Neural cell (in vitro differentiated cells): ENCODE data around the gene VWA5B1. TPM values are rescaled to one million over a fixed set of nuclear protein-coding genes. Genes with fewer than 3 reads are reported as not detected.

ENCODE experiments used
- H2AFZ ChIP-seq: fragments of 200-600, 300-800 bp; sonication (generic), shearing (Covaris generic); 2 replicates; pipeline ENCODE4 v1.6.0; 2014; ENCODE audit warnings: low read depth, mild to moderate bottlenecking, antibody characterized with exemption, low read length, moderate library complexity
- H3F3A ChIP-seq: fragments of 200-600 bp; shearing (Covaris generic); 2 replicates; pipeline ENCODE4 v1.6.1; 2016; ENCODE audit warnings: mild to moderate bottlenecking, moderate library complexity, mixed read lengths, antibody characterized with exemption, low read length; ENCODE audit not compliant: insufficient read depth, poor library complexity, severe bottlenecking
- H3K27ac ChIP-seq: fragments of 200-600, 300-800 bp; sonication (generic), shearing (Covaris generic); 2 replicates; pipeline ENCODE4 v1.5.1; 2014; ENCODE audit warnings: mild to moderate bottlenecking, low read length, moderate library complexity
- H3K27me3 ChIP-seq: fragments of 300-800, 200-600 bp; sonication (generic), shearing (Covaris generic); 2 replicates; pipeline ENCODE4 v1.6.0; 2014; ENCODE audit warnings: mild to moderate bottlenecking, low read depth, low read length, moderate library complexity; ENCODE audit not compliant: insufficient read depth
- H3K36me3 ChIP-seq: fragments of 300-800, 200-600 bp; sonication (generic), shearing (Covaris generic); 2 replicates; pipeline ENCODE4 v1.5.1; 2014; ENCODE audit warnings: mild to moderate bottlenecking, antibody characterized with exemption, low read length, moderate library complexity; ENCODE audit not compliant: insufficient read depth
- H3K4me2 ChIP-seq: fragments of 300-800, 200-600 bp; sonication (generic), shearing (Covaris generic); 2 replicates; pipeline ENCODE4 v1.6.0; 2014; ENCODE audit warnings: mild to moderate bottlenecking, low read length
- H3K4me3 ChIP-seq: fragments of 300-800, 200-600 bp; sonication (generic), shearing (Covaris generic); 2 replicates; pipeline ENCODE4 v1.5.1; 2014; ENCODE audit warnings: mild to moderate bottlenecking, low read length, moderate library complexity
- H3K79me2 ChIP-seq: fragments of 200-600 bp; shearing (Covaris generic); replicated peaks from 2 replicates; pipeline ENCODE4 v1.6.0; 2014; ENCODE audit warnings: mild to moderate bottlenecking, low read length, moderate library complexity; ENCODE audit not compliant: insufficient read depth
- H3K9ac ChIP-seq: fragments of 300-800, 200-600 bp; sonication (generic), shearing (Covaris generic); 2 replicates; pipeline ENCODE4 v1.6.1; 2016; ENCODE audit warnings: mild to moderate bottlenecking, low read length, mixed read lengths
- H3K9me2 ChIP-seq: fragments of 200-600 bp; shearing (Covaris generic); 2 replicates; pipeline ENCODE4 v1.6.1; 2016; ENCODE audit warnings: mild to moderate bottlenecking, low read length, mixed read lengths; ENCODE audit not compliant: insufficient read depth
- H3K9me3 ChIP-seq: fragments of 200-600, 300-800 bp; sonication (generic), shearing (Covaris generic); 2 replicates; pipeline ENCODE4 v1.6.1; 2016; ENCODE audit warnings: mild to moderate bottlenecking, mixed run types, low read length, moderate library complexity, mixed read lengths
- H4K20me1 ChIP-seq: fragments of 200-600 bp; shearing (Covaris generic); 2 replicates; pipeline ENCODE4 v1.6.1; 2016; ENCODE audit warnings: mild to moderate bottlenecking, mixed run types; ENCODE audit not compliant: insufficient read depth
- EP300 ChIP-seq: fragments of 450-650 bp; conservative IDR thresholded peaks from 2 replicates; pipeline ENCODE4 v1.6.1; 2014; ENCODE audit warnings: antibody characterized with exemption, mild to moderate bottlenecking, moderate library complexity; ENCODE audit not compliant: poor library complexity, severe bottlenecking
- EZH2 ChIP-seq: fragments of 200-600, 300-800 bp; shearing (Covaris generic), sonication (generic); IDR thresholded peaks from 2 replicates; pipeline ENCODE4 v1.6.1; 2014; ENCODE audit warnings: antibody characterized with exemption, low read length, borderline replicate concordance, mild to moderate bottlenecking; ENCODE audit not compliant: insufficient read depth, poor library complexity, severe bottlenecking
- MXI1 ChIP-seq: fragments of 450-650 bp; conservative IDR thresholded peaks from 2 replicates; pipeline ENCODE4 v1.6.1; 2014; ENCODE audit warnings: antibody characterized with exemption, mild to moderate bottlenecking; ENCODE audit not compliant: poor library complexity, severe bottlenecking
- POLR2AphosphoS5 ChIP-seq: IDR thresholded peaks from 2 replicates; pipeline ENCODE4 v1.6.1; 2012
- RAD21 ChIP-seq: fragments of 450-650 bp; conservative IDR thresholded peaks from 2 replicates; pipeline ENCODE4 v1.6.1; 2014; ENCODE audit warnings: antibody characterized with exemption, mild to moderate bottlenecking, moderate library complexity
- SMC3 ChIP-seq: fragments of 450-650 bp; conservative IDR thresholded peaks from 2 replicates; pipeline ENCODE4 v1.6.1; 2014; ENCODE audit warnings: antibody characterized with exemption, mild to moderate bottlenecking, moderate library complexity; ENCODE audit not compliant: poor library complexity
- TAF1 ChIP-seq: IDR thresholded peaks from 2 replicates; pipeline ENCODE4 v1.6.1; 2012; ENCODE audit warnings: low read depth
- polyA plus RNA-seq: library from polyadenylated mRNA; depleted of rRNA; stranded (reverse); fragments of >200 nt; gene quantifications from 2 replicates; pipeline ENCODE4 v1.2.3, GENCODE V29; 2014
- TF ChIP-seq, protein P1 (sequence below): IDR thresholded peaks from 2 replicates; pipeline ENCODE4 v1.6.1; 2012; ENCODE audit warnings: borderline replicate concordance
- TF ChIP-seq, protein P2 (sequence below): fragments of 450-650 bp; IDR thresholded peaks from 2 replicates; pipeline ENCODE4 v1.5.1; 2014; ENCODE audit warnings: antibody characterized with exemption, mild to moderate bottlenecking, moderate library complexity; ENCODE audit not compliant: poor library complexity, severe bottlenecking

Gene VWA5B1
- polyA plus RNA-seq, 1 donor from 2014 or later: 0.27 TPM

DNA sequence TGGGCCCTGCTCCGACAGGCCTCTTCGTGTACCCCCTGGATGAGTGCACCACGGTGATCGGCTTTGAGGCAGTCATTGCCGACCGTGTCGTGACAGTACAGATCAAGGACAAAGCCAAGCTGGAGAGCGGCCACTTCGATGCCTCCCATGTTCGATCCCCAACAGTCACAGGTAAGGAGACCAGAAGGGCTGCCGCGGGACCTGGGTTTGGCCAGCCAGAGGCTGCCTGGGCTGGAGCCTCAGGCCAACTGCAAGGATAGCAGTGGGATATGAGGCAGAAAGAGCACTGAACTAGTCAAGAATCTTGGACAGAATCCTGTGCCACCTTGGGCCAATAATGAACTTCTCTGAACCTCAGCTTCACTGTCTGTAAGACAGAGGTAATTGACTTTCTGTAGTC, 22.1 kb downstream of the VWA5B1 start:
- no peak overlapping the region for H2AFZ ChIP-seq
- H3K27me3 ChIP-seq: no peaks in the 10 kb centered on the region
- H3F3A ChIP-seq: no peaks in the 10 kb centered on the region
- no peaks in the 10 kb centered on the region for H4K20me1 ChIP-seq
- H3K79me2 ChIP-seq: no peaks in the 10 kb centered on the region
- H3K4me3 ChIP-seq: no peak overlapping the region
- no peak overlapping the region for H3K9ac ChIP-seq
- H3K27ac ChIP-seq: no peak overlapping the region
- no peaks in the 10 kb centered on the region for H3K9me3 ChIP-seq
- H3K4me2 ChIP-seq: no peak overlapping the region
- TF ChIP-seq EZH2 (no peak), MXI1 (no peak), POLR2AphosphoS5 (no peak), EP300 (no peak), SMC3 (no peak), RAD21 (no peak)
- TF ChIP-seq, protein P1, sequence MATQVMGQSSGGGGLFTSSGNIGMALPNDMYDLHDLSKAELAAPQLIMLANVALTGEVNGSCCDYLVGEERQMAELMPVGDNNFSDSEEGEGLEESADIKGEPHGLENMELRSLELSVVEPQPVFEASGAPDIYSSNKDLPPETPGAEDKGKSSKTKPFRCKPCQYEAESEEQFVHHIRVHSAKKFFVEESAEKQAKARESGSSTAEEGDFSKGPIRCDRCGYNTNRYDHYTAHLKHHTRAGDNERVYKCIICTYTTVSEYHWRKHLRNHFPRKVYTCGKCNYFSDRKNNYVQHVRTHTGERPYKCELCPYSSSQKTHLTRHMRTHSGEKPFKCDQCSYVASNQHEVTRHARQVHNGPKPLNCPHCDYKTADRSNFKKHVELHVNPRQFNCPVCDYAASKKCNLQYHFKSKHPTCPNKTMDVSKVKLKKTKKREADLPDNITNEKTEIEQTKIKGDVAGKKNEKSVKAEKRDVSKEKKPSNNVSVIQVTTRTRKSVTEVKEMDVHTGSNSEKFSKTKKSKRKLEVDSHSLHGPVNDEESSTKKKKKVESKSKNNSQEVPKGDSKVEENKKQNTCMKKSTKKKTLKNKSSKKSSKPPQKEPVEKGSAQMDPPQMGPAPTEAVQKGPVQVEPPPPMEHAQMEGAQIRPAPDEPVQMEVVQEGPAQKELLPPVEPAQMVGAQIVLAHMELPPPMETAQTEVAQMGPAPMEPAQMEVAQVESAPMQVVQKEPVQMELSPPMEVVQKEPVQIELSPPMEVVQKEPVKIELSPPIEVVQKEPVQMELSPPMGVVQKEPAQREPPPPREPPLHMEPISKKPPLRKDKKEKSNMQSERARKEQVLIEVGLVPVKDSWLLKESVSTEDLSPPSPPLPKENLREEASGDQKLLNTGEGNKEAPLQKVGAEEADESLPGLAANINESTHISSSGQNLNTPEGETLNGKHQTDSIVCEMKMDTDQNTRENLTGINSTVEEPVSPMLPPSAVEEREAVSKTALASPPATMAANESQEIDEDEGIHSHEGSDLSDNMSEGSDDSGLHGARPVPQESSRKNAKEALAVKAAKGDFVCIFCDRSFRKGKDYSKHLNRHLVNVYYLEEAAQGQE: no peak
- TF ChIP-seq, protein P2, sequence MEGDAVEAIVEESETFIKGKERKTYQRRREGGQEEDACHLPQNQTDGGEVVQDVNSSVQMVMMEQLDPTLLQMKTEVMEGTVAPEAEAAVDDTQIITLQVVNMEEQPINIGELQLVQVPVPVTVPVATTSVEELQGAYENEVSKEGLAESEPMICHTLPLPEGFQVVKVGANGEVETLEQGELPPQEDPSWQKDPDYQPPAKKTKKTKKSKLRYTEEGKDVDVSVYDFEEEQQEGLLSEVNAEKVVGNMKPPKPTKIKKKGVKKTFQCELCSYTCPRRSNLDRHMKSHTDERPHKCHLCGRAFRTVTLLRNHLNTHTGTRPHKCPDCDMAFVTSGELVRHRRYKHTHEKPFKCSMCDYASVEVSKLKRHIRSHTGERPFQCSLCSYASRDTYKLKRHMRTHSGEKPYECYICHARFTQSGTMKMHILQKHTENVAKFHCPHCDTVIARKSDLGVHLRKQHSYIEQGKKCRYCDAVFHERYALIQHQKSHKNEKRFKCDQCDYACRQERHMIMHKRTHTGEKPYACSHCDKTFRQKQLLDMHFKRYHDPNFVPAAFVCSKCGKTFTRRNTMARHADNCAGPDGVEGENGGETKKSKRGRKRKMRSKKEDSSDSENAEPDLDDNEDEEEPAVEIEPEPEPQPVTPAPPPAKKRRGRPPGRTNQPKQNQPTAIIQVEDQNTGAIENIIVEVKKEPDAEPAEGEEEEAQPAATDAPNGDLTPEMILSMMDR: no peak
- H3K36me3 ChIP-seq: no peaks in the 10 kb centered on the region
- H3K9me2 ChIP-seq: no peaks in the 10 kb centered on the region

DNA sequence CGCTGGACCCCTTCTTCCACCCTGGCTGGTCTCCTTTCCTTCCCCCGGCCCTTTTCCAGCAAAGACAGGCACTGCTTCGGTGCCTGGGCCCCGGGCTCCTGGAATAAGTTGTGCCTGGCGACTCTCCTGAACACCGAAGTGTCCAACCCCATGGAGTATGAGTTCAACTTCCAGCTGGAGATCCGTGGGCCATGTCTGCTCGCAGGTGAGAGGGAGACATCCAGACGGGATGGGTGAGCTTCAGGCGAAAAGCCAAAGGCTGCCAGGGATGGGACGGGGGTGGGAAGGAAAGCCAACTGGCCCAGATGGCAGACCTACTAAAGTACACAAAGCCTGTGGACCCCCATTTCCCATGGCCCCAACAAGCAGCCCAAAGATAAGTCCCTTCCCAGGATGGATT, 26.8 kb downstream of the VWA5B1 start:
- Histone ChIP-seq H2AFZ (no peak overlapping the region), H3K27me3 (no peaks in the 10 kb centered on the region), H3K9me2 (no peaks in the 10 kb centered on the region), H3K9me3 (no peaks in the 10 kb centered on the region), H3K9ac (no peak overlapping the region), H3K79me2 (no peaks in the 10 kb centered on the region), H3K4me2 (no peak overlapping the region), H4K20me1 (no peaks in the 10 kb centered on the region), H3K36me3 (no peaks in the 10 kb centered on the region), H3F3A (no peaks in the 10 kb centered on the region), H3K27ac (no peak overlapping the region), H3K4me3 (no peak overlapping the region)
- TF ChIP-seq SMC3 (no peak), POLR2AphosphoS5 (no peak), EZH2 (no peak), TAF1 (no peak), EP300 (no peak), RAD21 (no peak), MXI1 (no peak)
- TF ChIP-seq, protein P2: no peak
- TF ChIP-seq, protein P1: no peak
